EL (cell line): ENCODE measurements around the gene FIBCD1.

Source experiments
- DNase-seq: peaks from one replicate; pipeline ENCODE4 v3.0.0-alpha.2; 2016

Gene FIBCD1

GRCh38 chr9:130954317-130954716 is 15.3 kb upstream of the FIBCD1 start:
- DNase-seq, result no peak

GRCh38 chr9:130952065-130952762 is 13.2 kb upstream of the FIBCD1 start:
- DNase-seq, result no peak

- no peak for DNase-seq
Measured at GRCh38 chr9:130950039-130950311, 10.9 kb upstream of the FIBCD1 start.

- no peak for DNase-seq
Measured at GRCh38 chr9:130949188-130950038, 10.4 kb upstream of the FIBCD1 start.

- no peak for DNase-seq
Measured at GRCh38 chr9:130948266-130948665, 9.2 kb upstream of the FIBCD1 start.

- no peak for DNase-seq
Measured at GRCh38 chr9:130947618-130948140, 8.6 kb upstream of the FIBCD1 start.

- DNase-seq, result no peak
Measured at GRCh38 chr9:130946766-130947617, 7.9 kb upstream of the FIBCD1 start.

GRCh38 chr9:130945173-130945572 is 6.1 kb upstream of the FIBCD1 start:
- no peak for DNase-seq

GRCh38 chr9:130944510-130945058 is 5.5 kb upstream of the FIBCD1 start:
- DNase-seq, result no peak

- DNase-seq, result no peak
Measured at GRCh38 chr9:130943777-130944176, 4.7 kb upstream of the FIBCD1 start.

- no peak for DNase-seq
Measured at GRCh38 chr9:130943221-130943620, 4.2 kb upstream of the FIBCD1 start.

GRCh38 chr9:130942679-130943078 is 3.6 kb upstream of the FIBCD1 start:
- no peak for DNase-seq

- DNase-seq, result no peak
Measured at GRCh38 chr9:130942084-130942483, 3.0 kb upstream of the FIBCD1 start.

- peak; percentile 41 for DNase-seq
Measured at GRCh38 chr9:130940693-130941576, 1.9 kb upstream of the FIBCD1 start.

GRCh38 chr9:130940027-130940549 is 1.0 kb upstream of the FIBCD1 start:
- DNase-seq, result no peak

GRCh38 chr9:130939405-130940026 is 469 bp upstream of the FIBCD1 start:
- peak; percentile 29 for DNase-seq

GRCh38 chr9:130938184-130938651 is 829 bp downstream of the FIBCD1 start:
- no peak for DNase-seq

- DNase-seq, result no peak
Measured at GRCh38 chr9:130937146-130938076, 1.6 kb downstream of the FIBCD1 start.

GRCh38 chr9:130936285-130937117 is 2.5 kb downstream of the FIBCD1 start:
- DNase-seq, result peak; percentile 91
